HEK293T (cell line): ENCODE data around the gene CSTB.

Experiments used
- BHLHE40 ChIP-seq: fragments of 450-650 bp; IDR thresholded peaks from 2 replicates; pipeline ENCODE4 v1.6.1; 2016; ENCODE audit warnings: mild to moderate bottlenecking, moderate library complexity, borderline replicate concordance
- ELF4 ChIP-seq: fragments of 450-650 bp; IDR thresholded peaks from 2 replicates; pipeline ENCODE4 v1.6.1; 2017; ENCODE audit warnings: antibody characterized with exemption
- FOXA1 ChIP-seq: fragments of 450-650 bp; IDR thresholded peaks from 2 replicates; pipeline ENCODE4 v1.6.1; 2016; ENCODE audit warnings: mild to moderate bottlenecking
- LEF1 ChIP-seq: fragments of 450-650 bp; IDR thresholded peaks from 2 replicates; pipeline ENCODE4 v1.6.1; 2017; ENCODE audit warnings: mild to moderate bottlenecking, borderline replicate concordance
- PKNOX1 ChIP-seq: fragments of 450-650 bp; IDR thresholded peaks from 2 replicates; pipeline ENCODE4 v1.6.1; 2016
- SP1 ChIP-seq: fragments of 450-650 bp; IDR thresholded peaks from 2 replicates; pipeline ENCODE4 v1.6.1; 2017
- SUZ12 ChIP-seq: fragments of 450-650 bp; IDR thresholded peaks from 2 replicates; pipeline ENCODE4 v1.6.1; 2016; ENCODE audit warnings: mild to moderate bottlenecking
- ZNF384 ChIP-seq: fragments of 450-650 bp; IDR thresholded peaks from 2 replicates; pipeline ENCODE4 v1.6.1; 2016

GRCh38 chr21:43768868-43769167, 7.3 kb downstream of the CSTB start:
- TF ChIP-seq ELF4 (no peak), ZNF384 (no peak), BHLHE40 (no peak), FOXA1 (no peak), PKNOX1 (no peak), SP1 (no peak), SUZ12 (no peak), LEF1 (no peak)
